ENCODE measurements around the gene PPP2R5B.

PPP2R5B gene

DNA sequence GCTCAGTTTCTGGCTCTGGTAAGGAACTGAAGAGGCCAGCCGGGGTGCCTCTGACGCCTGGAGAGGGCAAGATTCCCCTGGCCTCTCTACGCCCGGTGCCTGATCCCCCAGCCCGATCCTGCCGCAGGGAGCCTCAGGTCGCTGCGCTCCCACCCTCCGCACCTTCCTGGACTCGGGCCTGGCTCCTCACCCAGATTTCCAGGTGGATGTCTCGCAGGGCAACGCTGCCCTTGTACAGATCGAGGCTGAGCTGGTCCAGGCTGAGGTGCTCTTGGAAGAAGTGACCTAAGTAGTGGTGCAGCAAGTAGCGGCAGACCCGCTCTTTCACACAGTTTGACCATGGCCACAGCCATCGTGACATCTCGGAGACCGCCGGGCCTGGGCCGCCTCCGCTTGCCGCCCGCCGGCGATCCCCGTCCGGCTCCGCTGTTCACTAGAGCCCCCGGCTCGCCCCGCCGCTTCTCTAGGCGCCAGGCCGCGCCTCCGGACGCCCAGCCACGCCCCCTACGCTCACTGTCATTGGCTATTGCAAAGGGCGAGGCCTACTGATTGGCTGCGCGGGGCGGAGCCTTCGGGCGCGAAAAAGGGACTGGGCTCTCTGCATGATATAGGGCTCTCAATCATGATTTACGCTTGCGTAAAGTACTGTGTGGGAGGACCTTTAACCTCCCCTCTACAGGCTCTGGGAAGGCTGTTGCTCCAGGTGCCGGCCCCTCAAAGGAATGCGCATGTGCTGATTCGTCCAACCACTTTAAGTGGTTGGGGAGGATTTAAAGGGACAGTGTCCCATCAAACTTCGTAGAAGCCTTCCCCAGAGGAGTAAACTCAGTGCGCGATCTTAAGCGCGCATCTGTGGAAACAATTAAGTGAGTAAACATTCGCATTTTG lies 7.5 kb upstream of the PPP2R5B start, which contains the start of gene ATG2A (continued):
- TF ChIP-seq TSHZ1 (tag by site-specific recombination; IDR thresholded peaks at IDR 0.05; ENCODE audit: borderline replicate concordance) (0 out of 2 replicates have a peak, but pooled peaks have one; percentile 8), REST (tag by site-specific recombination; IDR thresholded peaks at IDR 0.05) (peak; percentile 56; the same call in 1 of the 2 replicates), ZNF24 (tag by site-specific recombination; IDR thresholded peaks at IDR 0.05) (no peak), ZFP69B (tag by site-specific recombination; IDR thresholded peaks at IDR 0.05) (peak; percentile 80), ZNF76 (tag by site-specific recombination; IDR thresholded peaks at IDR 0.05; ENCODE audit: borderline replicate concordance, low read depth) (peak; percentile 34; the same call in 1 of the 2 replicates), ZNF501 (tag by site-specific recombination; IDR thresholded peaks at IDR 0.05) (peak; percentile 84), ZNF133 (tag by site-specific recombination; IDR thresholded peaks at IDR 0.05) (no peak), PRDM4 (tag by site-specific recombination; IDR thresholded peaks at IDR 0.05) (no peak; the same call in 1 of the 2 replicates), ZNF10 (tag by site-specific recombination; IDR thresholded peaks at IDR 0.05) (no peak), ZSCAN30 (tag by site-specific recombination; IDR thresholded peaks at IDR 0.05) (peak; percentile 79; the same call in 1 of the 2 replicates), EGR2 (tag by site-specific recombination; IDR thresholded peaks at IDR 0.05; ENCODE audit: low read depth) (0 out of 2 replicates have a peak, but pooled peaks have one; percentile 36), ZFHX2 (tag by site-specific recombination; conservative IDR thresholded peaks at IDR 0.05) (peak; percentile 69), KLF8 (tag by site-specific recombination; IDR thresholded peaks at IDR 0.05) (peak; percentile 87; the same call in 1 of the 2 replicates), ZEB2 (tag by site-specific recombination; IDR thresholded peaks at IDR 0.05) (peak; percentile 28; the same call in 1 of the 2 replicates), ZXDB (tag by site-specific recombination; IDR thresholded peaks at IDR 0.05) (peak; percentile 82), SP2 (tag by site-specific recombination; IDR thresholded peaks at IDR 0.05) (peak; percentile 93)
- TF ChIP-seq, protein P1, sequence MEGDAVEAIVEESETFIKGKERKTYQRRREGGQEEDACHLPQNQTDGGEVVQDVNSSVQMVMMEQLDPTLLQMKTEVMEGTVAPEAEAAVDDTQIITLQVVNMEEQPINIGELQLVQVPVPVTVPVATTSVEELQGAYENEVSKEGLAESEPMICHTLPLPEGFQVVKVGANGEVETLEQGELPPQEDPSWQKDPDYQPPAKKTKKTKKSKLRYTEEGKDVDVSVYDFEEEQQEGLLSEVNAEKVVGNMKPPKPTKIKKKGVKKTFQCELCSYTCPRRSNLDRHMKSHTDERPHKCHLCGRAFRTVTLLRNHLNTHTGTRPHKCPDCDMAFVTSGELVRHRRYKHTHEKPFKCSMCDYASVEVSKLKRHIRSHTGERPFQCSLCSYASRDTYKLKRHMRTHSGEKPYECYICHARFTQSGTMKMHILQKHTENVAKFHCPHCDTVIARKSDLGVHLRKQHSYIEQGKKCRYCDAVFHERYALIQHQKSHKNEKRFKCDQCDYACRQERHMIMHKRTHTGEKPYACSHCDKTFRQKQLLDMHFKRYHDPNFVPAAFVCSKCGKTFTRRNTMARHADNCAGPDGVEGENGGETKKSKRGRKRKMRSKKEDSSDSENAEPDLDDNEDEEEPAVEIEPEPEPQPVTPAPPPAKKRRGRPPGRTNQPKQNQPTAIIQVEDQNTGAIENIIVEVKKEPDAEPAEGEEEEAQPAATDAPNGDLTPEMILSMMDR (tag by site-specific recombination; IDR thresholded peaks at IDR 0.05) = peak; percentile 14; the same call in 1 of the 2 replicates
- TF ChIP-seq, protein P2, sequence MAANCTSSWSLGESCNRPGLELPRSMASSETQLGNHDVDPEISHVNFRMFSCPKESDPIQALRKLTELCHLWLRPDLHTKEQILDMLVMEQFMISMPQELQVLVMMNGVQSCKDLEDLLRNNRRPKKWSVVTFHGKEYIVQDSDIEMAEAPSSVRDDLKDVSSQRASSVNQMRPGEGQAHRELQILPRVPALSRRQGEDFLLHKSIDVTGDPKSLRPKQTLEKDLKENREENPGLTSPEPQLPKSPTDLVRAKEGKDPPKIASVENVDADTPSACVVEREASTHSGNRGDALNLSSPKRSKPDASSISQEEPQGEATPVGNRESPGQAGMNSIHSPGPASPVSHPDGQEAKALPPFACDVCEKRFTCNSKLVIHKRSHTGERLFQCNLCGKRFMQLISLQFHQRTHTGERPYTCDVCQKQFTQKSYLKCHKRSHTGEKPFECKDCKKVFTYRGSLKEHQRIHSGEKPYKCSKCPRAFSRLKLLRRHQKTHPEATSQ (tag by site-specific recombination; IDR thresholded peaks at IDR 0.05) = 0 out of 2 replicates have a peak, but pooled peaks have one; percentile 51
- TF ChIP-seq, protein P3, sequence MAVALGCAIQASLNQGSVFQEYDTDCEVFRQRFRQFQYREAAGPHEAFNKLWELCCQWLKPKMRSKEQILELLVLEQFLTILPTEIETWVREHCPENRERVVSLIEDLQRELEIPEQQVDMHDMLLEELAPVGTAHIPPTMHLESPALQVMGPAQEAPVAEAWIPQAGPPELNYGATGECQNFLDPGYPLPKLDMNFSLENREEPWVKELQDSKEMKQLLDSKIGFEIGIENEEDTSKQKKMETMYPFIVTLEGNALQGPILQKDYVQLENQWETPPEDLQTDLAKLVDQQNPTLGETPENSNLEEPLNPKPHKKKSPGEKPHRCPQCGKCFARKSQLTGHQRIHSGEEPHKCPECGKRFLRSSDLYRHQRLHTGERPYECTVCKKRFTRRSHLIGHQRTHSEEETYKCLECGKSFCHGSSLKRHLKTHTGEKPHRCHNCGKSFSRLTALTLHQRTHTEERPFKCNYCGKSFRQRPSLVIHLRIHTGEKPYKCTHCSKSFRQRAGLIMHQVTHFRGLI (tag by site-specific recombination; IDR thresholded peaks at IDR 0.05) = peak; percentile 62; the same call in 1 of the 2 replicates
- TF ChIP-seq, protein P4, sequence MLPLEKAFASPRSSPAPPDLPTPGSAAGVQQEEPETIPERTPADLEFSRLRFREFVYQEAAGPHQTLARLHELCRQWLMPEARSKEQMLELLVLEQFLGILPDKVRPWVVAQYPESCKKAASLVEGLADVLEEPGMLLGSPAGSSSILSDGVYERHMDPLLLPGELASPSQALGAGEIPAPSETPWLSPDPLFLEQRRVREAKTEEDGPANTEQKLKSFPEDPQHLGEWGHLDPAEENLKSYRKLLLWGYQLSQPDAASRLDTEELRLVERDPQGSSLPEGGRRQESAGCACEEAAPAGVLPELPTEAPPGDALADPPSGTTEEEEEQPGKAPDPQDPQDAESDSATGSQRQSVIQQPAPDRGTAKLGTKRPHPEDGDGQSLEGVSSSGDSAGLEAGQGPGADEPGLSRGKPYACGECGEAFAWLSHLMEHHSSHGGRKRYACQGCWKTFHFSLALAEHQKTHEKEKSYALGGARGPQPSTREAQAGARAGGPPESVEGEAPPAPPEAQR (tag by site-specific recombination; IDR thresholded peaks at IDR 0.05) = no peak

Measured in HEK293 (cell line).